HepG2 (cell line): ENCODE data around the gene ALOX12.

Experiments used
- CCAR2 ChIP-seq: fragments of 200-400 bp; formaldehyde crosslinking; optimal IDR thresholded peaks from 2 replicates; pipeline ENCODE3; 2018; ENCODE audit warnings: low read depth, mild to moderate bottlenecking, low read length, moderate library complexity
- CTCF ChIP-seq: sonication (generic); formaldehyde crosslinking; IDR thresholded peaks from 2 replicates; pipeline ENCODE4 v1.5.0; 2020; ENCODE audit warnings: mild to moderate bottlenecking, missing genetic modification reagents, moderate library complexity
- MNT ChIP-seq: fragments of 450-650 bp; IDR thresholded peaks from 2 replicates; pipeline ENCODE4 v1.6.1; 2016
- NR3C1 ChIP-seq: sonication (generic); formaldehyde crosslinking; IDR thresholded peaks from 2 replicates; pipeline ENCODE4 v1.4.0; 2020; ENCODE audit warnings: missing genetic modification reagents
- SETDB1 ChIP-seq: sonication (generic); formaldehyde crosslinking; IDR thresholded peaks from 2 replicates; pipeline ENCODE4 v1.5.1; 2020; ENCODE audit warnings: missing genetic modification reagents, mild to moderate bottlenecking, borderline replicate concordance
- SIX4 ChIP-seq: sonication (generic); formaldehyde crosslinking; IDR thresholded peaks from 2 replicates; pipeline ENCODE4 v1.4.0; 2020; ENCODE audit warnings: missing genetic modification reagents
- SMC3 ChIP-seq: IDR thresholded peaks from 2 replicates; pipeline ENCODE4 v1.6.1; 2011; ENCODE audit warnings: low read length, improper control_type of control experiment
- ZBTB46 ChIP-seq: sonication (generic); formaldehyde crosslinking; IDR thresholded peaks from 2 replicates; pipeline ENCODE4 v1.4.0; 2020; ENCODE audit warnings: mild to moderate bottlenecking, missing genetic modification reagents, borderline replicate concordance
- ZNF232 ChIP-seq: sonication (generic); formaldehyde crosslinking; IDR thresholded peaks from 2 replicates; pipeline ENCODE4 v1.4.0; 2020; ENCODE audit warnings: missing genetic modification reagents, borderline replicate concordance
- ZNF572 ChIP-seq: sonication (generic); formaldehyde crosslinking; IDR thresholded peaks from 2 replicates; pipeline ENCODE4 v1.5.1; 2020; ENCODE audit warnings: mild to moderate bottlenecking, missing genetic modification reagents
- ZNF704 ChIP-seq: sonication (generic); formaldehyde crosslinking; IDR thresholded peaks from 2 replicates; pipeline ENCODE4 v1.8.1; 2023; ENCODE audit warnings: mild to moderate bottlenecking, inconsistent platforms, moderate library complexity, missing genetic modification reagents, borderline replicate concordance
- ZNF878 ChIP-seq: sonication (generic); formaldehyde crosslinking; IDR thresholded peaks from 2 replicates; pipeline ENCODE4 v1.8.1; 2023; ENCODE audit warnings: mild to moderate bottlenecking, missing genetic modification reagents, moderate library complexity

- TF ChIP-seq ZBTB46 = no peak
- no peak for TF ChIP-seq MNT
- no peak for TF ChIP-seq ZNF878 (CRISPR knock-in tag)
- TF ChIP-seq SIX4 (CRISPR knock-in tag) = no peak
- TF ChIP-seq SETDB1 = no peak
- TF ChIP-seq CTCF (CRISPR knock-in tag) = no peak
- no peak for TF ChIP-seq CCAR2
- no peak for TF ChIP-seq NR3C1 (CRISPR knock-in tag)
- no peak for TF ChIP-seq SMC3
- TF ChIP-seq ZNF572 (CRISPR knock-in tag) = no peak
- TF ChIP-seq ZNF704 = no peak
- no peak for TF ChIP-seq ZNF232 (CRISPR knock-in tag)
Measured at GRCh38 chr17:6959700-6960099, 36.1 kb upstream of the ALOX12 start.
